Measurements from ENCODE around the gene SCAMP5. TPM values are rescaled to one million over a fixed set of nuclear protein-coding genes. Genes with fewer than 3 reads are reported as not detected.

Gene SCAMP5
- total RNA-seq, 1 experiment from 2014 or later, result 6.2 TPM

DNA sequence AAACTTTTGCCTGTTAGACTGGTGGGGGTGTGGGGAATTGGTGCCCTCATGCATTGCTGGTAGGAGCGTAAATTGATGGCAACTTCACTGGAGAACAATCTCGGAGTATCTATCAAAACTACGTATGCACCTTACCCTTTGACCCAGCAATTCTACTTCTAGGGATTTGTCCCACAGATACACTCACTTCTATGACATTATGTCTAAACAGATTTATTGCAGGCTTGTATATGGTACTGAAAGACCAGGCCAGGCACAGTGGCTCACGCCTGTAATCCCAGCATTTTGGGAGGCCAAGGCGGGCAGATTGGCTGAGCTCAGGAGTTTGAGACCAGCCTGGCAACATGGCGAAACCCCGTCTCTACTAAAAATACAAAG is 58.4 kb downstream of the SCAMP5 start:
- Histone ChIP-seq H3K36me3 (ENCODE audit: control insufficient read depth in 1 of 2, insufficient read depth in 2 of 2, low read length in 2 of 2) (0 out of 4 replicates have a peak, but pooled peaks cover under 1 to 6% of the 10 kb centered on the region in 2 experiments), H3K4me3 (replicated peaks in 1 of 2; ENCODE audit: low read depth in 1 of 2, low read length in 2 of 2) (no peak overlapping the region), H3K9me2 (ENCODE audit: insufficient read depth) (no peaks in the 10 kb centered on the region), H3K27me3 (ENCODE audit: insufficient read depth, low read length) (no peaks in the 10 kb centered on the region), H3K4me1 (ENCODE audit: control insufficient read depth in 1 of 2, insufficient read depth in 2 of 2, low read length in 2 of 2) (peaks cover 3 to 10% of the 10 kb centered on the region in 2 experiments; a peak in 3 of 4 replicates), H2AFZ (ENCODE audit: low read depth, low read length, poor library complexity, severe bottlenecking) (no peak overlapping the region), H3K9me3 (ENCODE audit: control insufficient read depth in 1 of 2, insufficient read depth in 1 of 2, low read depth in 1 of 2, low read length in 2 of 2) (no peaks in the 10 kb centered on the region), H4K20me1 (ENCODE audit: insufficient read depth) (no peaks in the 10 kb centered on the region), H3K79me2 (ENCODE audit: insufficient read depth, low read length) (no peaks in the 10 kb centered on the region), H3K9ac (ENCODE audit: low read length) (no peak overlapping the region), H3K27ac (ENCODE audit: low read depth, low read length) (no peak overlapping the region), H3K4me2 (ENCODE audit: low read length) (no peak overlapping the region)
- ChIA-PET CTCF (no interaction called here), POLR2A (interaction anchor here (0.7 kb wide), 1 partner anchor 10 kb away, joined by 5 read pairs; no protein-coding TSS in a partner anchor), RAD21 (ENCODE audit: low non-redundant PET in 1 of 2, low total read pairs in 2 of 2, uncharacterized antibody in 2 of 2, unreplicated experiment in 2 of 2) (no interaction called here)
- BruUV-seq (replicated peaks), result no TSS peak
- no peak for DNase-seq (ENCODE audit: low read depth, low spot score)
- ATAC-seq, result no peak
- TF ChIP-seq, protein P1, sequence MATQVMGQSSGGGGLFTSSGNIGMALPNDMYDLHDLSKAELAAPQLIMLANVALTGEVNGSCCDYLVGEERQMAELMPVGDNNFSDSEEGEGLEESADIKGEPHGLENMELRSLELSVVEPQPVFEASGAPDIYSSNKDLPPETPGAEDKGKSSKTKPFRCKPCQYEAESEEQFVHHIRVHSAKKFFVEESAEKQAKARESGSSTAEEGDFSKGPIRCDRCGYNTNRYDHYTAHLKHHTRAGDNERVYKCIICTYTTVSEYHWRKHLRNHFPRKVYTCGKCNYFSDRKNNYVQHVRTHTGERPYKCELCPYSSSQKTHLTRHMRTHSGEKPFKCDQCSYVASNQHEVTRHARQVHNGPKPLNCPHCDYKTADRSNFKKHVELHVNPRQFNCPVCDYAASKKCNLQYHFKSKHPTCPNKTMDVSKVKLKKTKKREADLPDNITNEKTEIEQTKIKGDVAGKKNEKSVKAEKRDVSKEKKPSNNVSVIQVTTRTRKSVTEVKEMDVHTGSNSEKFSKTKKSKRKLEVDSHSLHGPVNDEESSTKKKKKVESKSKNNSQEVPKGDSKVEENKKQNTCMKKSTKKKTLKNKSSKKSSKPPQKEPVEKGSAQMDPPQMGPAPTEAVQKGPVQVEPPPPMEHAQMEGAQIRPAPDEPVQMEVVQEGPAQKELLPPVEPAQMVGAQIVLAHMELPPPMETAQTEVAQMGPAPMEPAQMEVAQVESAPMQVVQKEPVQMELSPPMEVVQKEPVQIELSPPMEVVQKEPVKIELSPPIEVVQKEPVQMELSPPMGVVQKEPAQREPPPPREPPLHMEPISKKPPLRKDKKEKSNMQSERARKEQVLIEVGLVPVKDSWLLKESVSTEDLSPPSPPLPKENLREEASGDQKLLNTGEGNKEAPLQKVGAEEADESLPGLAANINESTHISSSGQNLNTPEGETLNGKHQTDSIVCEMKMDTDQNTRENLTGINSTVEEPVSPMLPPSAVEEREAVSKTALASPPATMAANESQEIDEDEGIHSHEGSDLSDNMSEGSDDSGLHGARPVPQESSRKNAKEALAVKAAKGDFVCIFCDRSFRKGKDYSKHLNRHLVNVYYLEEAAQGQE (IDR thresholded peaks at IDR 0.05; ENCODE audit: low read depth), result no peak
- TF ChIP-seq CBX3 (IDR thresholded peaks at IDR 0.05; ENCODE audit: low read depth) (no peak), TCF7L2 (IDR thresholded peaks at IDR 0.05; ENCODE audit: borderline replicate concordance, extremely low read depth, insufficient read depth, insufficient read length) (no peak), POLR2AphosphoS5 (IDR thresholded peaks at IDR 0.05; ENCODE audit: low read depth, low read length) (no peak), YY1 (IDR thresholded peaks at IDR 0.05; ENCODE audit: extremely low read depth, insufficient replicate concordance, low read depth, low read length) (no peak), EGR1 (IDR thresholded peaks at IDR 0.05; ENCODE audit: low read depth) (no peak), POLR2A (IDR thresholded peaks at IDR 0.05; ENCODE audit: borderline replicate concordance, extremely low read depth, insufficient read depth, insufficient read length) (no peak), EZH2phosphoT487 (IDR thresholded peaks at IDR 0.05; ENCODE audit: borderline replicate concordance) (no peak), SIN3A (IDR thresholded peaks at IDR 0.05; ENCODE audit: low read depth) (no peak), MAX (IDR thresholded peaks at IDR 0.05) (no peak), FOSL1 (IDR thresholded peaks at IDR 0.05; ENCODE audit: low read depth) (no peak), EZH2 (IDR thresholded peaks at IDR 0.05) (no peak), SRF (IDR thresholded peaks at IDR 0.05; ENCODE audit: low read depth) (no peak), ZFX (IDR thresholded peaks at IDR 0.05) (no peak)
- TF ChIP-seq, protein P2, sequence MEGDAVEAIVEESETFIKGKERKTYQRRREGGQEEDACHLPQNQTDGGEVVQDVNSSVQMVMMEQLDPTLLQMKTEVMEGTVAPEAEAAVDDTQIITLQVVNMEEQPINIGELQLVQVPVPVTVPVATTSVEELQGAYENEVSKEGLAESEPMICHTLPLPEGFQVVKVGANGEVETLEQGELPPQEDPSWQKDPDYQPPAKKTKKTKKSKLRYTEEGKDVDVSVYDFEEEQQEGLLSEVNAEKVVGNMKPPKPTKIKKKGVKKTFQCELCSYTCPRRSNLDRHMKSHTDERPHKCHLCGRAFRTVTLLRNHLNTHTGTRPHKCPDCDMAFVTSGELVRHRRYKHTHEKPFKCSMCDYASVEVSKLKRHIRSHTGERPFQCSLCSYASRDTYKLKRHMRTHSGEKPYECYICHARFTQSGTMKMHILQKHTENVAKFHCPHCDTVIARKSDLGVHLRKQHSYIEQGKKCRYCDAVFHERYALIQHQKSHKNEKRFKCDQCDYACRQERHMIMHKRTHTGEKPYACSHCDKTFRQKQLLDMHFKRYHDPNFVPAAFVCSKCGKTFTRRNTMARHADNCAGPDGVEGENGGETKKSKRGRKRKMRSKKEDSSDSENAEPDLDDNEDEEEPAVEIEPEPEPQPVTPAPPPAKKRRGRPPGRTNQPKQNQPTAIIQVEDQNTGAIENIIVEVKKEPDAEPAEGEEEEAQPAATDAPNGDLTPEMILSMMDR (IDR thresholded peaks at IDR 0.05 in 2 of 3, conservative IDR thresholded peaks at IDR 0.05 in 1 of 3; ENCODE audit: borderline replicate concordance in 1 of 3, insufficient read depth in 1 of 3, low read depth in 2 of 3, low read length in 2 of 3), result no peak
- intact Hi-C loops (cut with micrococcal nuclease), result no loop called here
